GM23338 (cell line): ENCODE results near the gene SLC5A5.

Experiments used
- EZH2 ChIP-seq: fragments of 200-600 bp; sonication (generic); IDR thresholded peaks from one replicate; pipeline ENCODE4 v1.8.0; 2017; ENCODE audit warnings: antibody characterized with exemption, mild to moderate bottlenecking, low read depth; ENCODE audit not compliant: unreplicated experiment
- EZH2phosphoT487 ChIP-seq: fragments of 200-600 bp; sonication (generic); IDR thresholded peaks from one replicate; pipeline ENCODE4 v1.8.1; 2018; ENCODE audit warnings: antibody characterized with exemption; ENCODE audit not compliant: unreplicated experiment
- TF ChIP-seq, protein P1 (sequence below), 2 experiments: fragments of 200-600 bp in 1 of 2; sonication (generic) in 1 of 2; conservative IDR thresholded peaks; 2 replicates each; pipeline versions ENCODE4 v1.5.1 to v1.6.1; 2016 to 2017; ENCODE audit warnings: antibody characterized with exemption in 2 of 2, low read depth in 2 of 2, mild to moderate bottlenecking in 2 of 2, moderate library complexity in 1 of 2

DNA sequence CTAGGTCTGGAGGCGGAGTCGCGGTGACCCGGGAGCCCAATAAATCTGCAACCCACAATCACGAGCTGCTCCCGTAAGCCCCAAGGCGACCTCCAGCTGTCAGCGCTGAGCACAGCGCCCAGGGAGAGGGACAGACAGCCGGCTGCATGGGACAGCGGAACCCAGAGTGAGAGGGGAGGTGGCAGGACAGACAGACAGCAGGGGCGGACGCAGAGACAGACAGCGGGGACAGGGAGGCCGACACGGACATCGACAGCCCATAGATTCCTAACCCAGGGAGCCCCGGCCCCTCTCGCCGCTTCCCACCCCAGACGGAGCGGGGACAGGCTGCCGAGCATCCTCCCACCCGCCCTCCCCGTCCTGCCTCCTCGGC, at the start of gene SLC5A5:
- TF ChIP-seq, protein P1, sequence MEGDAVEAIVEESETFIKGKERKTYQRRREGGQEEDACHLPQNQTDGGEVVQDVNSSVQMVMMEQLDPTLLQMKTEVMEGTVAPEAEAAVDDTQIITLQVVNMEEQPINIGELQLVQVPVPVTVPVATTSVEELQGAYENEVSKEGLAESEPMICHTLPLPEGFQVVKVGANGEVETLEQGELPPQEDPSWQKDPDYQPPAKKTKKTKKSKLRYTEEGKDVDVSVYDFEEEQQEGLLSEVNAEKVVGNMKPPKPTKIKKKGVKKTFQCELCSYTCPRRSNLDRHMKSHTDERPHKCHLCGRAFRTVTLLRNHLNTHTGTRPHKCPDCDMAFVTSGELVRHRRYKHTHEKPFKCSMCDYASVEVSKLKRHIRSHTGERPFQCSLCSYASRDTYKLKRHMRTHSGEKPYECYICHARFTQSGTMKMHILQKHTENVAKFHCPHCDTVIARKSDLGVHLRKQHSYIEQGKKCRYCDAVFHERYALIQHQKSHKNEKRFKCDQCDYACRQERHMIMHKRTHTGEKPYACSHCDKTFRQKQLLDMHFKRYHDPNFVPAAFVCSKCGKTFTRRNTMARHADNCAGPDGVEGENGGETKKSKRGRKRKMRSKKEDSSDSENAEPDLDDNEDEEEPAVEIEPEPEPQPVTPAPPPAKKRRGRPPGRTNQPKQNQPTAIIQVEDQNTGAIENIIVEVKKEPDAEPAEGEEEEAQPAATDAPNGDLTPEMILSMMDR (conservative IDR thresholded peaks at IDR 0.05; ENCODE audit: low read depth in 2 of 2) = no peak; a peak in 1 of 4 replicates
- TF ChIP-seq EZH2 = no peak
- no peak for TF ChIP-seq EZH2phosphoT487
